ENCODE data around the gene GLI3.

The GLI3 gene

GRCh38 chr7:42235741-42236161, 1.3 kb downstream of the GLI3 start:
- no peak for DNase-seq

- no peak for DNase-seq
Measured at GRCh38 chr7:42234736-42235135, 2.3 kb downstream of the GLI3 start.

GRCh38 chr7:42233695-42234331, 3.2 kb downstream of the GLI3 start:
- DNase-seq: no peak

DNA sequence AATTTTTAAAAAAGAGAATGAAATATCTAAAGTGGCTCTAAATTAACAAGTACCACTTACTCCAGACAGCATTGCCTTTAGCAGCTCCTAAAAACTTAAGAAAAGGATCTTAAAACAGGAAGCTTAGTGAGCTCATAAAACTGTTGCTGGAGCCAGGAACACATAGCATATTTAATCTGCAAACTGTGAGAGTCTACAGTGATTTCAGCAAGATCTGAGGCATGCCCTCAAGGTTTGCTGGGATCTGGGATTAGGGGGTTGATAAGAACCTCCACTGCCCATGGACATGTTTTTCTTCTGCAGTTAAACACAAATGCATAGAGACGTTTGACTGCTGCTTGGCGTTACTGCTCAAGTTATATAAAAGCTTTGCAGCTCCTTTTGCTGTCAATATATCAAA, 3.8 kb downstream of the GLI3 start:
- DNase-seq: no peak

DNA sequence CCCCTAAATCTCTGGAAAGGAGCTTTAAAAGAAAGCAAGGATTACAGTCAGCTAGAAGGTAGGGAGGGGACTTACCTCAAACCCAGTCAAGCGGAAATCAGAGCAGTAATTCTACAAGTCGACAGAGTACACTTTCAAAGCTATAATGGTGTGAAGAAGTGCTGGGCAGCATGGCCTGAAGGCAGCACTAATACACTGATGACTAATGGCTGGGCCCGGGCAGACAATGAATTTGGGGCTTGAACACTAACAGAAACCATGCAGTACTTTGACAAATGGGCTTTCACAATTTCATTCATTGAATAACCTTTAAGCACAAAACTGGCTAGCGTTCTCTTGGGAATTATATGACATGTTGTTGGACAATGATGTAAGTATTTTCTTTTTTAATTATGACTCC, 4.7 kb downstream of the GLI3 start:
- no peak for DNase-seq

DNA sequence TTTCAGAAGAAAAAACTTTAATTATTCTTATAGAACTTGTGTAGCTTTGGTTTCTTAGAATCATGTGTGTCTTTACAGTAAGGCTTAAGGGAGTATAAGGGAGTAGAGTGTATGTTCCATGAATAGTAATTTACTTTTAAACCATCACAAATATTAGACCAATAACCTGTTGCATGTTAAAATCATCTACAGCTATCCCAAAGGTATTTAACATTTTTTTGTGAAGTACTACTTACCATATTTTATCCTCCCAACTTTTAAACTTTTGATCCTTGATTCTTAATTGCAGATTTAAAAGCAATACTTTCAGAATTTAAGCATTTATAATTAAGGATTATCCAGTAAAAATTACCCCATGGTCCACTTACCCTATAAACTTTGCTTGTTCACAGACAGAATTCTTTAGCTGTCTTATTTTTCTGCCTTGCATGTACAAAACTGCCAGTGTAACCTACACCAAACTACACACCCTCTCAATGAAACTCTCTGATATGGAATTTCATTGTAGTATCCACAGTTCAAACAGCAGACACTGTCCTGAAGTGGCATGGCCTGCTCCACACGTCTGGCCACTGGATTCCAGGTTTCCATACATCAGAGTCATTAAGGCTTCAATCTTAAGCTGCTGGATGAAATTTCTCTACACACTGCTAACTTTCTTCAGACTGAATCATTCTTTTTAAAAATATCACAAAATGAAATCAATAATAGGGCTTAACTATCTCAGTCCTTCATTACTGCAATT, 5.8 kb downstream of the GLI3 start:
- DNase-seq: no peak

DNA sequence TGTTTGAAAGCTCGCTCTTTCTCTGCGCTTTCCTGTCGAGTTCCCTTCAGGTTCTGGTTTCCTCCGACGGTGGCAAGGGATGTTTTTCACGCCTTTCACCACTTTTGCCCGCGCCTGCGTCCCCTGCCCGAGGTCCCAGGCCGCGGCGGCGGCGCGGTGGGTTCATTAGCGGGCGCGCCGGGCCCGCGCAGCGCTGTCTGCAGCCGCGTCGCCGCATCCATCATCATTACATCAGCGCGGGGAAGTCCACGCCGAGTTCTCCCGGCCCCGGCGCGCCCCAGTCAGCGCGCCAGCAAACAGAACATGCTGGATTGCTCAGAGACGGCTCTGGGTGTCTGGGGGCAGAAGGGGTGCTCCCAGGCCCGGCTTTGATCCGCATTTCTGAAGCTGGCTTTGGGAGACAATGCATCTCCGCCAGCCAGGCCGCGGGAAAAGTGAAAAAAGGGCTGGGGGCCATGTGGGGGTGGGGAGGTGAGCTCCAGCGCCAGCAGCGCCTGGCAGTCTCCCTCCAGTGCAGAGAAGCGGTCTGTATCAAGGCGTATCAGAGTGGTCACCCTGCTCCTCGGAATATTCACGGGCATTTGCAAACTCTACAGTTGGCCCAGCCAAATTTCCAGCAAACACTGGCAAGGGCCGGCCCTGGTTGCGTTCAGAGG, 8.9 kb downstream of the GLI3 start:
- DNase-seq: no peak

GRCh38 chr7:42227541-42227935, 9.5 kb downstream of the GLI3 start:
- peak; percentile 21 for DNase-seq

GRCh38 chr7:42227021-42227420, 10.0 kb downstream of the GLI3 start:
- no peak for DNase-seq

DNA sequence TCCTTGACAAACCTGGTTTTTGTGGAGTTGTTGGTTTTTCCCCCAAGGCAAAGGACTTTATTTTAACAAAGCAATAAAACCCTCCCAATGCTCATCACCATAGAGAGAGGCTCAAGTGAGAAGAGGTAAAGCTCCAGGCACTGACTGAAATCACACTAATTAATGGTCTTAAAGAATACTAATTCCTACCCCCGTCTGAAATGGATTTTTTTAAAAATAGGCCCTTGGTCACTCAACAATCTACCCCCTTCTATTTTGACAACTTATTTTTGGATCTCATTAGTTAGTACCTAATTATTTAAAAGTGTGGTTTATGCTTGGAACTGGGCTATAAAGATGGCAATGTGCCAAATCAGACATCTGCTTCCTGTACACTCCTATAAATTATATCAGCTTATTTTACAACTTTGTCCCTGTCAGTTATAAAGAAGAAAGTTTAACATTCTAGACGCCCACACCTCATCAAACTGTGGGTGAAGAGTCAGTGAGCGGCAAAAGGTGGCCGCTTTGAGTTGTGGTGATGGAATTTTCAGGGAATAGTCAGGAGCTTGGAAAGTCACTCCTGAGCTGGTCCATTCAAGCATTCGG, 10.6 kb downstream of the GLI3 start:
- no peak for DNase-seq

DNA sequence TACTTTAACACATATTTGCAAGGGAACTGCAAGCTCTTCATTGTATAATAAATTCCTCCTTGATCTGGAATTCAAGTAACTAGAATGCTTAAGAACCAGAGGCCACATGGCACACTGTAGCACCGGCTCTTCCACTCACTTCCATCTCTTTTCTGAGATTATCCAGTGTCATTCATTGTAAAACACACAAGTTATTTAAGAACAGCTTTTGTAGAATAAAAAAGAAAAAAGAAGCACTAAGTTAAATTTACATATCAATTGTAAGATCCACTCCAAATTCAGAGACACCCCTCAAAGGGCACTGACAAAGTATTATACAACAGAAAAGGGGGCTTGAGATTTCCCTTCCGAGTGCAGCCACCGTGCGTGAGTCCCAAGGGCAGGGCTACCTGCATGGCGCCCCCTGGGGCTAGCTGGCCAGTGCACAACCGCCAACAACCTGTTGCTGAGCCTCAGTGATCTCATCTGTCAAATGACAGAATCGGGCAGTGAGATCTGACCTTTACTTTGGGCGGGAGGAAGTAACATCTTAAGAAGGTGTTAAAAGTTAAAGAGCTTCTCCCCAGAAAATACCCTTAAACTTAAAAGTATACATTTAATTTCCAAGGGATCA, 12.5 kb downstream of the GLI3 start:
- no peak for DNase-seq

- DNase-seq: no peak
Measured at GRCh38 chr7:42222891-42223290, 14.1 kb downstream of the GLI3 start.

GRCh38 chr7:42222125-42222524, 14.9 kb downstream of the GLI3 start:
- no peak for DNase-seq

DNA sequence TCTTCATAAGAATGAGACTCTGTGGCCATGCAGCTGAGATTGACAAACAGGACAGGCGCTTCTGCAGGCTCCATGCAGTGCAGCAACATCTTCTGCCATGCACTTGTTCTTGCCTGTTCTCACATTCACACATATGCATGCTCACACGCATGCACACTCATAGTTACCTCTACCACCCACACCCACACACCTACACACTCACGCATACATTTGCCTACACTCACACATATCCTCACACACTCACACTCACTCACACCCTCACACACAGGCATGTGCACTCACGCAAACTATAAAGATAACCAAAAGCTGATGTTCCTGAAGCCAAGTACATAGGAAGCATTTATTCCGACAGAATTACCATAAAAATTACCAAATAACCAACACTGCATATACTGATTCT, 15.7 kb downstream of the GLI3 start:
- no peak for DNase-seq

DNA sequence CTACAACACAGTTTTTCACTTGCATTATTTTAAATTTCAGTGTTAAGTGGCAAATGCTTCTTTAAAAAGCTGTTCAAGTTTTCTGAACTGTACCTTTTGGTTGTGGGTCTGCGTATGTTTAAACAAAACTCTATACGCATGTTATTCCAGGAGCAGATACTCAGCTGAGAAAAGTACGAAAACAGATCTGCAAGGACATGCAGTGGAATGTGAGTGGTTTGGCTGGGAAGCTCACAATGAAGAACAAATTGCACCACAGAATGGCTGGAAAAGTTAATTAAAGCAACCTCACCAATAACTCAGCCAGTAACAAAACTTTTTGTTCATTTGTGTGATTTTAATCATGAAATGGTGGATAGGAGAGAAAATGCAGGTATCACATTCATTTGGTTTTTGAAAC, 17.6 kb downstream of the GLI3 start:
- no peak for DNase-seq

DNA sequence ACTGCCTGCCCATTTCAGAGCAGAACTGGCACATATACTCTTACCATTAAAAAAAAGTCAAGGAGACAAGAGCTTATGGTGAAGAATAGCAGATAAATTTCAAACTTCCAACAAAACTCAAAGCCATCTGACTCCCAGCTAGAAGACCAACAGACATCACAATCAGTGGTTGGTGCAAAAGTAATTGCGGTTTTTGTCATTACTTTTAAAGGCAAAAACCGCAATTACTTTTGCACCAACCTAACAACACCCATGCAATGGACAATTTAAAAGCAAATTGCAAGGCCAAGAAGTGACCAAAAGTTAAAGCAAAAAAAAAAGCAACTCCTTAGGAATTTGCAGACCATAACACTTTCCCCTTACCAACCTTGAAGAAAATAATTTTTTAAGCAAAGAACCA, 18.8 kb downstream of the GLI3 start:
- DNase-seq: no peak

DNA sequence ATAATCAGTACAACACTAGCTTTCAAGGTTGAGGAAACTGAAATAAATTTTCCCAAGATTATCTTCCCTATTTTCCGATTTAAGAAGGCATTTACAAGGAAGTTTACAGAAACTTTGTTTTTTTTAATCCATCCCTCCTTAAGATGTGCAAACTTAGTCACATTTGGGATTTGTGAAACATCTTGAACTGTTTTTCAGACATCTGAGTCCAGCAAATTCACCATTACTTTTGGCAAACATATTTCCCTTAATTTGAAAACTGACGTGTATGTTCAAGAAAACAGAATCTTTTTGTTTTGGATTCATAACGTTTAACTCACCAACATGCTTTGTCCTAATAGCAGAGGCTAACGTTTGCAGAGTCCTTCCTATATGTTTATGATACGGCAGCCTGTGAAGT, 19.5 kb downstream of the GLI3 start:
- no peak for DNase-seq

GRCh38 chr7:42217053-42217452, 20.0 kb downstream of the GLI3 start:
- DNase-seq: no peak

GRCh38 chr7:42214060-42214679, 22.8 kb downstream of the GLI3 start:
- DNase-seq: no peak

DNA sequence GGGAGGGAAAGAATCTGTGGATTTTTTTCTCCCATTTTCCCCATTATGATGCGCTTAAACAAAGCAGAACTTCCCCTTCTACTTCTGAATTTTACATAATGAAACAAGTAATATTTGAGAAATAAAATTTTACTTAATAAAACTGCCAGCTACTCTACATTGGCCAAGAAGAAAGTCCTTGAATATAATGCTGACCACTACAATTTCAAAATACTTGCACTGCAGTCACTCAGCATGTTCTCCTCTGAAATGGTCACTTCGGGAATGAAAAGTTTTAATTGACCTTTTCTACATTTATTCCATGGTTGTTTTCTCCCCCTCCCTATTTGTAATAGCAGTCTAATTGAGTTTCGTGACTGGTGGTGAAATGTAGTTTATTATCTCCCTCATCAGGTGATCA, 23.9 kb downstream of the GLI3 start:
- no peak for DNase-seq

DNA sequence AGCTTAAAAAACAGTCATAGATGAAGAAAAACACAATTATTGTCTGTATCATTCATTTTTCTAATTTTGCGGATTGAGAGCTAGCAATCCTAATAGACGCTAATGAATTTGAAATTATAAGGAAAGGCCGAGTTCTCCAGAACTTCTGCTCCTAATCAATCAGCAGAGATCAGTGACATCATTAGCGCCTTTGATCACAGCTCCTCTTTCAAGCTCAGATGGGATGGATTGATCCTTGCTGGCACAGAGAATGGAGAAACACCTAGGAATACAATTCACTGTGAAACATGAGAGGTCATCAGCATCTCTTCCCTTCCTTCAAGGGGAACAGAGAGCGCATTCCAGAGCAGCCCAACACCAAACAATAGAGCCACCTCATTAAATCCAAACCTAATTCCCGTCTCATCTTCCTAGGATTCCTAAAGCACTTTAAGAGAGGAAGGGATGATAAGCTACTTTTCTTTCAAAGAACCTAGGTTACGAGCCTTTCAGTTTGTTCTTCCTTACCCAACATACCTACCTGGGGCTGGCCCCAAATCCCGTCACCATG, 24.4 kb downstream of the GLI3 start:
- no peak for DNase-seq

- no peak for DNase-seq
Measured at GRCh38 chr7:42211938-42212337, 25.1 kb downstream of the GLI3 start.

- no peak for DNase-seq
Measured at GRCh38 chr7:42210779-42211178, 26.2 kb downstream of the GLI3 start.

Measured in activated CD4-positive, alpha-beta T cell treated with anti-CD3 and anti-CD28 coated beads, Interleukin-2, amount 50 U/mL, for 16 hours (primary cell).